GM12878 (cell line): Measurements from ENCODE around the gene PASK. TPM values are rescaled to one million over a fixed set of nuclear protein-coding genes. Genes with fewer than 3 reads are reported as not detected.

Experiments used
- ATAC-seq: fragments of 200-7000 bp; cut with Tn5 transposase; 3 replicates; pipeline ENCODE4 v1.9.1; 2020; ENCODE audit warnings: mild to moderate bottlenecking, moderate library complexity
- BruUV-seq: library from RNA; stranded (reverse); fragments of 400-500 nt; replicated peaks from 2 replicates; lab custom pipeline; 2021; lab: Mats Ljungman, UMichigan
- CTCF ChIA-PET: fragments of 300-600 bp; sonication (Branson Sonifier 250); formaldehyde crosslinking; extraction: SDS; loops from one replicate; lab custom pipeline; 2021; ENCODE audit warnings: inconsistent platforms; lab: Yijun Ruan, JAX
- POLR2A ChIA-PET: fragments of 350-600 bp; formaldehyde crosslinking; extraction: SDS; loops from one replicate; lab custom pipeline; 2021; ENCODE audit warnings: inconsistent platforms; lab: Charles Lee
- RAD21 ChIA-PET: fragments of 300-600 bp; sonication (Branson Sonifier 250); formaldehyde crosslinking; loops from one replicate; lab custom pipeline; 2023; ENCODE audit warnings: antibody characterized with exemption; ENCODE audit not compliant: unreplicated experiment; lab: Charles Lee
- SMC1A ChIA-PET: fragments of 300-600 bp; sonication (Branson Sonifier 250); formaldehyde crosslinking; loops from one replicate; lab custom pipeline; 2023; ENCODE audit not compliant: unreplicated experiment, uncharacterized antibody; lab: Charles Lee
- DNase-seq: peaks from one replicate; pipeline ENCODE4 v3.0.0-alpha.2; 2011; ENCODE audit warnings: low read depth, low spot score
- FAIRE-seq: peaks from 3 replicates; lab custom pipeline; 2011; peaks lifted over from hg19 to GRCh38; lab: Jason Lieb, UNC
- H2AFZ ChIP-seq: 2 replicates; pipeline ENCODE4 v1.6.0; 2011; ENCODE audit warnings: low read depth, low read length, control low read depth; ENCODE audit not compliant: control insufficient read depth
- H3K27ac ChIP-seq: 2 replicates; pipeline ENCODE4 v1.5.1; 2011; ENCODE audit warnings: control low read depth; ENCODE audit not compliant: control insufficient read depth, insufficient read depth
- H3K27me3 ChIP-seq, 2 experiments: replicated peaks in 1 of 2; 2 replicates each; pipeline versions ENCODE4 v1.6.0 to v1.6.1; 2011; ENCODE audit warnings: low read length in 1 of 2; ENCODE audit not compliant: control insufficient read depth in 2 of 2, insufficient read depth in 2 of 2
- H3K36me3 ChIP-seq, 2 experiments: 2 replicates each; pipeline ENCODE4 v1.5.1; 2011; ENCODE audit warnings: low read length in 1 of 2; ENCODE audit not compliant: control insufficient read depth in 2 of 2, insufficient read depth in 2 of 2
- H3K4me1 ChIP-seq: 2 replicates; pipeline ENCODE4 v1.6.1; 2011; ENCODE audit warnings: mild to moderate bottlenecking, low read length, moderate library complexity, mixed read lengths; ENCODE audit not compliant: control insufficient read depth, insufficient read depth
- H3K4me2 ChIP-seq: 2 replicates; pipeline ENCODE4 v1.6.0; 2011; ENCODE audit warnings: control low read depth; ENCODE audit not compliant: control insufficient read depth, insufficient read depth
- H3K4me3 ChIP-seq: fragments of 200-600 bp; sonication (generic); 2 replicates; pipeline ENCODE4 v1.5.1; 2016
- H3K79me2 ChIP-seq: 2 replicates; pipeline ENCODE4 v1.6.0; 2011; ENCODE audit warnings: low read length; ENCODE audit not compliant: control insufficient read depth, insufficient read depth
- H3K9ac ChIP-seq: 2 replicates; pipeline ENCODE4 v1.8.0; 2011; ENCODE audit warnings: low read length, control low read depth, mixed read lengths; ENCODE audit not compliant: control insufficient read depth, insufficient read depth
- H3K9me3 ChIP-seq: replicated peaks from 3 replicates; pipeline ENCODE4 v1.5.1; 2011; ENCODE audit warnings: mild to moderate bottlenecking, low read length; ENCODE audit not compliant: control insufficient read depth, insufficient read depth
- H4K20me1 ChIP-seq: 2 replicates; pipeline ENCODE4 v1.6.0; 2011; ENCODE audit not compliant: control insufficient read depth, insufficient read depth
- ATF2 ChIP-seq: IDR thresholded peaks from 2 replicates; pipeline ENCODE4 v1.6.1; 2012; ENCODE audit warnings: low read length, inconsistent platforms
- CBX3 ChIP-seq: fragments of 200-600 bp; sonication (generic); IDR thresholded peaks from 2 replicates; pipeline ENCODE4 v1.6.1; 2016; ENCODE audit warnings: low read depth, borderline replicate concordance
- EED ChIP-seq: sonication (generic); IDR thresholded peaks from 2 replicates; pipeline ENCODE4 v1.6.1; 2016; ENCODE audit warnings: antibody characterized with exemption, low read depth
- ESRRA ChIP-seq: IDR thresholded peaks from 2 replicates; pipeline ENCODE4 v1.6.1; 2012; ENCODE audit warnings: mild to moderate bottlenecking, low read length, improper control_type of control experiment
- HDGF ChIP-seq: fragments of 450-650 bp; IDR thresholded peaks from 2 replicates; pipeline ENCODE4 v1.6.1; 2016; ENCODE audit warnings: antibody characterized with exemption
- MYC ChIP-seq: IDR thresholded peaks from 2 replicates; pipeline ENCODE4 v1.6.1; 2011; ENCODE audit warnings: mild to moderate bottlenecking, low read length, moderate library complexity, inconsistent platforms; ENCODE audit not compliant: insufficient read depth, insufficient replicate concordance, insufficient read length, severe bottlenecking
- RELA ChIP-seq: fragments of 450-650 bp; IDR thresholded peaks from 2 replicates; pipeline ENCODE4 v1.8.0; 2014; ENCODE audit warnings: borderline replicate concordance; ENCODE audit not compliant: partially characterized antibody
- SIN3A ChIP-seq: IDR thresholded peaks from 2 replicates; pipeline ENCODE4 v1.6.1; 2012; ENCODE audit warnings: low read depth, low read length, improper control_type of control experiment
- SREBF2 ChIP-seq: IDR thresholded peaks from 2 replicates; pipeline ENCODE4 v1.6.1; 2012; ENCODE audit warnings: mild to moderate bottlenecking, low read length
- TCF12 ChIP-seq: IDR thresholded peaks from 2 replicates; pipeline ENCODE4 v1.6.1; 2011; ENCODE audit warnings: low read depth, mild to moderate bottlenecking, low read length
- ZNF384 ChIP-seq: IDR thresholded peaks from 2 replicates; pipeline ENCODE4 v1.6.1; 2012; ENCODE audit warnings: low read depth, mild to moderate bottlenecking, low read length, improper control_type of control experiment, borderline replicate concordance
- WGBS: methylation state at CpG from one replicate; pipeline ENCODE4 v1.1.6; 2016; ENCODE audit warnings: low lambda C conversion rate; ENCODE audit not compliant: insufficient replicate concordance, insufficient coverage; ENCODE audit errors: missing lambda C conversion rate; 5-methylcytosine and 5-hydroxymethylcytosine counted together
- in situ Hi-C: fragments of 300-500 bp; cut with MboI; formaldehyde crosslinking; loops from 9 replicates; pipeline ENCODE4 v1.14.3; 2018; ENCODE audit warnings: mixed read lengths
- intact Hi-C: fragments of 100-400 bp; cut with micrococcal nuclease; formaldehyde crosslinking; loops from one replicate; pipeline ENCODE4 v1.14.2; 2022; ENCODE audit not compliant: unreplicated experiment
- polyA plus RNA-seq, 11 experiments: library from polyadenylated mRNA; depleted of rRNA in 4 of 11; unstranded in 6 of 11; stranded (reverse) in 5 of 11; fragments of >200 nt; fragmentation: Nextera tagmentation in 4 of 11; fragmentation: Illumina TruSeq in 1 of 11; extraction: Ambion mirVana in 4 of 11; extraction: Trizol in 1 of 11; gene quantifications; 1 replicate in 1 of 11; 2 replicates in 10 of 11; pipeline versions ENCODE4 v1.2.1 to v1.2.3, GENCODE V29; 2011 to 2016; ENCODE audit warnings: inconsistent platforms in 2 of 11, missing spikeins in 2 of 11, low read depth in 1 of 11
- total RNA-seq, 4 experiments: library from RNA; depleted of rRNA in 3 of 4; stranded (reverse); fragments of >200 nt in 3 of 4; fragmentation: Illumina TruSeq in 1 of 4; extraction: Trizol in 1 of 4; gene quantifications; 2 replicates each; pipeline versions ENCODE4 v1.2.1 to v1.2.3, GENCODE V29; 2013 to 2021

PASK gene
- total and polyA plus RNA-seq, 10 of the 15 experiments (the other 5 are each of a cell fraction or from before 2014, with no cell fraction given): 9.6 to 62.2 (median 28.5) TPM

GRCh38 chr2:241120440-241120839 lies 28.8 kb downstream of the PASK start:
- ChIA-PET POLR2A (interaction anchor here (1.8 kb wide), 1 partner anchor 8 kb away, joined by 8 read pairs; no protein-coding TSS in a partner anchor), SMC1A (no interaction called here), CTCF (no interaction called here), RAD21 (interaction anchor here (0.9 kb wide), 1 partner anchor 16 kb away, joined by 3 read pairs; no protein-coding TSS in a partner anchor)
- intact Hi-C loops: no loop called here
- ATAC-seq: 0 out of 3 replicates have a peak, but pooled peaks have one; percentile 15
- 54% methylated on average over 2 of the region's 2 CpGs for WGBS
- no peak overlapping the region for H2AFZ ChIP-seq
- H3K27ac ChIP-seq: no peak overlapping the region
- no peak for DNase-seq
- peaks cover 15% of the 10 kb centered on the region for H3K79me2 ChIP-seq
- no peaks in the 10 kb centered on the region for H4K20me1 ChIP-seq
- H3K4me1 ChIP-seq: no peaks in the 10 kb centered on the region
- H3K36me3 ChIP-seq: peaks cover 16 to 19% of the 10 kb centered on the region in 2 experiments; a peak in 3 of 4 replicates
- H3K4me3 ChIP-seq: no peak overlapping the region
- no peak overlapping the region for H3K9ac ChIP-seq
- BruUV-seq: no TSS peak
- peaks cover 3% of the 10 kb centered on the region for H3K9me3 ChIP-seq
- FAIRE-seq: peak; percentile 75
- in situ Hi-C loops: no loop called here
- no peaks in the 10 kb centered on the region for H3K27me3 ChIP-seq
- TF ChIP-seq CBX3 (no peak), ATF2 (no peak), HDGF (no peak), TCF12 (no peak), SREBF2 (no peak), MYC (no peak), ZNF384 (no peak), RELA (no peak), ESRRA (no peak), SIN3A (no peak), EED (no peak)
- H3K4me2 ChIP-seq: no peak overlapping the region
